ENCODE results near the gene TNFRSF8. TPM values are rescaled to one million over a fixed set of nuclear protein-coding genes. Genes with fewer than 3 reads are reported as not detected.

Gene TNFRSF8
- total and polyA plus RNA-seq, 2 of the 13 experiments (the other 11 are each of a cell fraction or from before 2014, with no cell fraction given), result not detected

DNA sequence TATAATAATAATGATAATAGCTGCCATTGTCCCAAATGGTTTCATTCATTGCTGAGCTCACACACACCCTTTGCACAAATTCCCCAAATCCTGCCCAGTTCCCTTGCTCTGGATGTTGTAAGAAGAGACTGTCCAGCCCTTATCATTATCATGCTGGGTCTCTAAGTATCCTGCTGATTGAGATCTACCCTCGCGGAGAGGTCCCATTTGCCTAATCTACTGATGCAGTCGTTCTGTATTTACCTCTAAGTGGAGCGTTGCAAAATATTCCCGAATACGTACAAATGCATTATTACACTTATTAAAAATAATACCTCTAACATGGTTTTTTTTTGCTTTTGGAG is 51.2 kb downstream of the TNFRSF8 start:
- H3K79me2 ChIP-seq (ENCODE audit: insufficient read depth, low read length), result no peaks in the 10 kb centered on the region
- H3K36me3 ChIP-seq (replicated peaks in 1 of 2; ENCODE audit: control insufficient read depth in 1 of 2, insufficient read depth in 2 of 2, low read length in 2 of 2), result no peaks in the 10 kb centered on the region
- H3K4me3 ChIP-seq (replicated peaks in 1 of 3; ENCODE audit: insufficient read depth in 1 of 3, low read depth in 2 of 3, low read length in 3 of 3), result no peak overlapping the region
- no peak overlapping the region for H2AFZ ChIP-seq (ENCODE audit: low read length)
- no peaks in the 10 kb centered on the region for H3K9me3 ChIP-seq (ENCODE audit: low read length)
- FAIRE-seq (no peak), DNase-seq (ENCODE audit: low spot score) (no peak), ATAC-seq (no peak)
- intact Hi-C loops (cut with micrococcal nuclease; ENCODE audit: unreplicated experiment), result no loop called here
- H3K27ac ChIP-seq (ENCODE audit: extremely low read length, insufficient read depth, low read length), result no peak overlapping the region
- BruUV-seq (replicated peaks), result no TSS peak
- H3K9ac ChIP-seq (ENCODE audit: insufficient read depth, low read depth, low read length), result no peak overlapping the region
- H3K4me2 ChIP-seq (ENCODE audit: low read depth, low read length), result no peak overlapping the region
- peaks cover 2 to 26% of the 10 kb centered on the region in 2 experiments; a peak in 4 of 5 replicates for H3K27me3 ChIP-seq (ENCODE audit: control insufficient read depth in 1 of 2, insufficient read depth in 2 of 2, low read length in 2 of 2)
- ChIA-PET CTCF (ENCODE audit: low intra/inter-chr PET ratio, low total read pairs) (no interaction called here), POLR2A (no interaction called here)
- H3K4me1 ChIP-seq (ENCODE audit: insufficient read depth, low read length), result no peaks in the 10 kb centered on the region
- WGBS (ENCODE audit: low lambda C conversion rate), result 80% methylated on average over 6 of the region's 6 CpGs
- H4K20me1 ChIP-seq (ENCODE audit: insufficient read depth, low read length), result no peaks in the 10 kb centered on the region
- in situ Hi-C loops (cut with HindIII; ENCODE audit: extremely low pct_ligation_motif_present, low pct_unique_long_range_greater_than_20kb), result loop anchor here (25.0 kb wide), 1 partner anchor 548 kb away; no protein-coding TSS in a partner anchor
- TF ChIP-seq SNRNP70 (IDR thresholded peaks at IDR 0.05; ENCODE audit: low read depth, low read length) (no peak), ZFY (CRISPR knock-in tag; IDR thresholded peaks at IDR 0.05) (no peak), NCOA1 (CRISPR knock-in tag; IDR thresholded peaks at IDR 0.05) (no peak), ARID2 (CRISPR knock-in tag; IDR thresholded peaks at IDR 0.05; ENCODE audit: borderline replicate concordance) (no peak), ZFP82 (CRISPR knock-in tag; IDR thresholded peaks at IDR 0.05; ENCODE audit: borderline replicate concordance) (no peak)
- TF ChIP-seq, protein P1, sequence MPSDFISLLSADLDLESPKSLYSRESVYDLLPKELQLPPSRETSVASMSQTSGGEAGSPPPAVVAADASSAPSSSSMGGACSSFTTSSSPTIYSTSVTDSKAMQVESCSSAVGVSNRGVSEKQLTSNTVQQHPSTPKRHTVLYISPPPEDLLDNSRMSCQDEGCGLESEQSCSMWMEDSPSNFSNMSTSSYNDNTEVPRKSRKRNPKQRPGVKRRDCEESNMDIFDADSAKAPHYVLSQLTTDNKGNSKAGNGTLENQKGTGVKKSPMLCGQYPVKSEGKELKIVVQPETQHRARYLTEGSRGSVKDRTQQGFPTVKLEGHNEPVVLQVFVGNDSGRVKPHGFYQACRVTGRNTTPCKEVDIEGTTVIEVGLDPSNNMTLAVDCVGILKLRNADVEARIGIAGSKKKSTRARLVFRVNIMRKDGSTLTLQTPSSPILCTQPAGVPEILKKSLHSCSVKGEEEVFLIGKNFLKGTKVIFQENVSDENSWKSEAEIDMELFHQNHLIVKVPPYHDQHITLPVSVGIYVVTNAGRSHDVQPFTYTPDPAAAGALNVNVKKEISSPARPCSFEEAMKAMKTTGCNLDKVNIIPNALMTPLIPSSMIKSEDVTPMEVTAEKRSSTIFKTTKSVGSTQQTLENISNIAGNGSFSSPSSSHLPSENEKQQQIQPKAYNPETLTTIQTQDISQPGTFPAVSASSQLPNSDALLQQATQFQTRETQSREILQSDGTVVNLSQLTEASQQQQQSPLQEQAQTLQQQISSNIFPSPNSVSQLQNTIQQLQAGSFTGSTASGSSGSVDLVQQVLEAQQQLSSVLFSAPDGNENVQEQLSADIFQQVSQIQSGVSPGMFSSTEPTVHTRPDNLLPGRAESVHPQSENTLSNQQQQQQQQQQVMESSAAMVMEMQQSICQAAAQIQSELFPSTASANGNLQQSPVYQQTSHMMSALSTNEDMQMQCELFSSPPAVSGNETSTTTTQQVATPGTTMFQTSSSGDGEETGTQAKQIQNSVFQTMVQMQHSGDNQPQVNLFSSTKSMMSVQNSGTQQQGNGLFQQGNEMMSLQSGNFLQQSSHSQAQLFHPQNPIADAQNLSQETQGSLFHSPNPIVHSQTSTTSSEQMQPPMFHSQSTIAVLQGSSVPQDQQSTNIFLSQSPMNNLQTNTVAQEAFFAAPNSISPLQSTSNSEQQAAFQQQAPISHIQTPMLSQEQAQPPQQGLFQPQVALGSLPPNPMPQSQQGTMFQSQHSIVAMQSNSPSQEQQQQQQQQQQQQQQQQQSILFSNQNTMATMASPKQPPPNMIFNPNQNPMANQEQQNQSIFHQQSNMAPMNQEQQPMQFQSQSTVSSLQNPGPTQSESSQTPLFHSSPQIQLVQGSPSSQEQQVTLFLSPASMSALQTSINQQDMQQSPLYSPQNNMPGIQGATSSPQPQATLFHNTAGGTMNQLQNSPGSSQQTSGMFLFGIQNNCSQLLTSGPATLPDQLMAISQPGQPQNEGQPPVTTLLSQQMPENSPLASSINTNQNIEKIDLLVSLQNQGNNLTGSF (CRISPR knock-in tag; IDR thresholded peaks at IDR 0.05), result no peak
- TF ChIP-seq, protein P2, sequence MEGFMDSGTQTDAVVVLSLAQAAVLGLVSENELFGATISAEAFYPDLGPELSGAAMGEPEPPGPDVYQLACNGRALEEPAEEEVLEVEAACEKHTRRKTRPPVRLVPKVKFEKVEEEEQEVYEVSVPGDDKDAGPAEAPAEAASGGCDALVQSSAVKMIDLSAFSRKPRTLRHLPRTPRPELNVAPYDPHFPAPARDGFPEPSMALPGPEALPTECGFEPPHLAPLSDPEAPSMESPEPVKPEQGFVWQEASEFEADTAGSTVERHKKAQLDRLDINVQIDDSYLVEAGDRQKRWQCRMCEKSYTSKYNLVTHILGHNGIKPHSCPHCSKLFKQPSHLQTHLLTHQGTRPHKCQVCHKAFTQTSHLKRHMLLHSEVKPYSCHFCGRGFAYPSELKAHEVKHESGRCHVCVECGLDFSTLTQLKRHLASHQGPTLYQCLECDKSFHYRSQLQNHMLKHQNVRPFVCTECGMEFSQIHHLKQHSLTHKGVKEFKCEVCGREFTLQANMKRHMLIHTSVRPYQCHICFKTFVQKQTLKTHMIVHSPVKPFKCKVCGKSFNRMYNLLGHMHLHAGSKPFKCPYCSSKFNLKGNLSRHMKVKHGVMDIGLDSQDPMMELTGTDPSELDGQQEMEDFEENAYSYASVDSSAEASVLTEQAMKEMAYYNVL (CRISPR knock-in tag; IDR thresholded peaks at IDR 0.05; ENCODE audit: borderline replicate concordance), result no peak
- TF ChIP-seq, protein P3, sequence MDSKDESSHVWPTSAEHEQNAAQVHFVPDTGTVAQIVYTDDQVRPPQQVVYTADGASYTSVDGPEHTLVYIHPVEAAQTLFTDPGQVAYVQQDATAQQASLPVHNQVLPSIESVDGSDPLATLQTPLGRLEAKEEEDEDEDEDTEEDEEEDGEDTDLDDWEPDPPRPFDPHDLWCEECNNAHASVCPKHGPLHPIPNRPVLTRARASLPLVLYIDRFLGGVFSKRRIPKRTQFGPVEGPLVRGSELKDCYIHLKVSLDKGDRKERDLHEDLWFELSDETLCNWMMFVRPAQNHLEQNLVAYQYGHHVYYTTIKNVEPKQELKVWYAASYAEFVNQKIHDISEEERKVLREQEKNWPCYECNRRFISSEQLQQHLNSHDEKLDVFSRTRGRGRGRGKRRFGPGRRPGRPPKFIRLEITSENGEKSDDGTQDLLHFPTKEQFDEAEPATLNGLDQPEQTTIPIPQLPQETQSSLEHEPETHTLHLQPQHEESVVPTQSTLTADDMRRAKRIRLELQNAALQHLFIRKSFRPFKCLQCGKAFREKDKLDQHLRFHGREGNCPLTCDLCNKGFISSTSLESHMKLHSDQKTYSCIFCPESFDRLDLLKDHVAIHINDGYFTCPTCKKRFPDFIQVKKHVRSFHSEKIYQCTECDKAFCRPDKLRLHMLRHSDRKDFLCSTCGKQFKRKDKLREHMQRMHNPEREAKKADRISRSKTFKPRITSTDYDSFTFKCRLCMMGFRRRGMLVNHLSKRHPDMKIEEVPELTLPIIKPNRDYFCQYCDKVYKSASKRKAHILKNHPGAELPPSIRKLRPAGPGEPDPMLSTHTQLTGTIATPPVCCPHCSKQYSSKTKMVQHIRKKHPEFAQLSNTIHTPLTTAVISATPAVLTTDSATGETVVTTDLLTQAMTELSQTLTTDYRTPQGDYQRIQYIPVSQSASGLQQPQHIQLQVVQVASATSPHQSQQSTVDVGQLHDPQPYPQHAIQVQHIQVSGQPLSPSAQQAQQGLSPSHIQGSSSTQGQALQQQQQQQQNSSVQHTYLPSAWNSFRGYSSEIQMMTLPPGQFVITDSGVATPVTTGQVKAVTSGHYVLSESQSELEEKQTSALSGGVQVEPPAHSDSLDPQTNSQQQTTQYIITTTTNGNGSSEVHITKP (CRISPR knock-in tag; IDR thresholded peaks at IDR 0.05; ENCODE audit: low read depth), result no peak
- TF ChIP-seq, protein P4, sequence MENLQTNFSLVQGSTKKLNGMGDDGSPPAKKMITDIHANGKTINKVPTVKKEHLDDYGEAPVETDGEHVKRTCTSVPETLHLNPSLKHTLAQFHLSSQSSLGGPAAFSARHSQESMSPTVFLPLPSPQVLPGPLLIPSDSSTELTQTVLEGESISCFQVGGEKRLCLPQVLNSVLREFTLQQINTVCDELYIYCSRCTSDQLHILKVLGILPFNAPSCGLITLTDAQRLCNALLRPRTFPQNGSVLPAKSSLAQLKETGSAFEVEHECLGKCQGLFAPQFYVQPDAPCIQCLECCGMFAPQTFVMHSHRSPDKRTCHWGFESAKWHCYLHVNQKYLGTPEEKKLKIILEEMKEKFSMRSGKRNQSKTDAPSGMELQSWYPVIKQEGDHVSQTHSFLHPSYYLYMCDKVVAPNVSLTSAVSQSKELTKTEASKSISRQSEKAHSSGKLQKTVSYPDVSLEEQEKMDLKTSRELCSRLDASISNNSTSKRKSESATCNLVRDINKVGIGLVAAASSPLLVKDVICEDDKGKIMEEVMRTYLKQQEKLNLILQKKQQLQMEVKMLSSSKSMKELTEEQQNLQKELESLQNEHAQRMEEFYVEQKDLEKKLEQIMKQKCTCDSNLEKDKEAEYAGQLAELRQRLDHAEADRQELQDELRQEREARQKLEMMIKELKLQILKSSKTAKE (CRISPR knock-in tag; IDR thresholded peaks at IDR 0.05; ENCODE audit: borderline replicate concordance), result no peak
- TF ChIP-seq, protein P5, sequence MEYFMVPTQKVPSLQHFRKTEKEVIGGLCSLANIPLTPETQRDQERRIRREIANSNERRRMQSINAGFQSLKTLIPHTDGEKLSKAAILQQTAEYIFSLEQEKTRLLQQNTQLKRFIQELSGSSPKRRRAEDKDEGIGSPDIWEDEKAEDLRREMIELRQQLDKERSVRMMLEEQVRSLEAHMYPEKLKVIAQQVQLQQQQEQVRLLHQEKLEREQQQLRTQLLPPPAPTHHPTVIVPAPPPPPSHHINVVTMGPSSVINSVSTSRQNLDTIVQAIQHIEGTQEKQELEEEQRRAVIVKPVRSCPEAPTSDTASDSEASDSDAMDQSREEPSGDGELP (IDR thresholded peaks at IDR 0.05; ENCODE audit: borderline replicate concordance, low read depth), result no peak
